Endodermal cell (in vitro differentiated cells): Measurements from ENCODE around the gene RPL18. TPM values are rescaled to one million over a fixed set of nuclear protein-coding genes. Genes with fewer than 3 reads are reported as not detected.
A peak's percentile ranks its signal among the peaks of the same experiment; 100 is the strongest.

Experiments used
- DNase-seq: peaks from one replicate; pipeline ENCODE4 v3.0.0-alpha.2; 2017
- H3K27ac ChIP-seq: 2 replicates; pipeline ENCODE4 v1.5.1; 2013; ENCODE audit warnings: mild to moderate bottlenecking, low read depth, low read length, moderate library complexity
- H3K27me3 ChIP-seq: 2 replicates; pipeline ENCODE4 v1.6.1; 2013; ENCODE audit warnings: mild to moderate bottlenecking, low read length, moderate library complexity; ENCODE audit not compliant: insufficient read depth, control insufficient read depth, poor library complexity, severe bottlenecking
- H3K36me3 ChIP-seq: 2 replicates; pipeline ENCODE4 v1.7.0; 2013; ENCODE audit warnings: mild to moderate bottlenecking, low read length, moderate library complexity; ENCODE audit not compliant: control insufficient read depth, insufficient read depth
- H3K4me1 ChIP-seq: one replicate; pipeline ENCODE4 v1.7.0; 2013; ENCODE audit warnings: low read length; ENCODE audit not compliant: control insufficient read depth, insufficient read depth
- H3K4me3 ChIP-seq: 2 replicates; pipeline ENCODE4 v1.5.1; 2013; ENCODE audit warnings: mild to moderate bottlenecking, low read length, moderate library complexity
- H3K9ac ChIP-seq: 2 replicates; pipeline ENCODE4 v1.6.1; 2013; ENCODE audit warnings: mild to moderate bottlenecking, low read length, moderate library complexity; ENCODE audit not compliant: poor library complexity, severe bottlenecking; ENCODE audit errors: extremely low read depth
- H3K9me3 ChIP-seq: 2 replicates; pipeline ENCODE4 v1.6.1; 2013; ENCODE audit warnings: mild to moderate bottlenecking, low read length, moderate library complexity; ENCODE audit not compliant: control insufficient read depth
- H3K27ac Mint-ChIP-seq: 2 replicates; pipeline ENCODE4 v1.8.0; 2020; ENCODE audit warnings: mixed read lengths
- H3K27me3 Mint-ChIP-seq: 2 replicates; pipeline ENCODE4 v1.8.0; 2021; ENCODE audit warnings: mild to moderate bottlenecking, mixed read lengths; ENCODE audit not compliant: insufficient read depth
- H3K36me3 Mint-ChIP-seq: 2 replicates; pipeline ENCODE4 v1.8.0; 2020; ENCODE audit warnings: low read depth, mixed read lengths
- H3K4me1 Mint-ChIP-seq: 2 replicates; pipeline ENCODE4 v1.8.0; 2020; ENCODE audit warnings: mixed read lengths
- H3K4me3 Mint-ChIP-seq: 2 replicates; pipeline ENCODE4 v1.8.0; 2020; ENCODE audit warnings: mild to moderate bottlenecking, moderate library complexity, mixed read lengths
- H3K9me3 Mint-ChIP-seq: 2 replicates; pipeline ENCODE4 v1.8.0; 2020; ENCODE audit warnings: mild to moderate bottlenecking, mixed read lengths
- CTCF ChIP-seq: fragments of 200-600 bp; sonication (generic); conservative IDR thresholded peaks from 2 replicates; pipeline ENCODE4 v1.5.0; 2021; ENCODE audit warnings: antibody characterized with exemption, mild to moderate bottlenecking
- WGBS, 2 experiments: methylation state at CpG; one replicate each; pipeline versions ENCODE4 v1.1.5 to v1.1.7; 2013; ENCODE audit warnings: missing lambda C conversion rate in 2 of 2, mixed read lengths in 1 of 2; ENCODE audit not compliant: insufficient coverage in 1 of 2, insufficient read length in 1 of 2; 5-methylcytosine and 5-hydroxymethylcytosine counted together
- total RNA-seq, 2 donors: library from RNA; stranded (reverse); fragmentation: NEBNext Ultra II Directional in 1 of 2; extraction: Animal tissue kit (Norgen Biotek cat#: 25700) in 1 of 2; gene quantifications; 2 replicates in 1 of 2; 3 replicates in 1 of 2; pipeline ENCODE4 v1.2.1, GENCODE V29; 2021

The RPL18 gene
- total RNA-seq, 2 donors from 2014 or later = 1,531 to 1,574 TPM

GRCh38 chr19:48573163-48573505 is 45.8 kb downstream of the RPL18 start:
- Histone ChIP-seq H3K9me3 (no peaks in the 10 kb centered on the region), H3K27ac (no peak overlapping the region), H3K4me1 (no peaks in the 10 kb centered on the region), H3K4me3 (no peak overlapping the region), H3K27me3 (no peaks in the 10 kb centered on the region), H3K9ac (no peak overlapping the region), H3K36me3 (no peaks in the 10 kb centered on the region)
- H3K27ac Mint-ChIP-seq = peak overlapping the region; percentile 88
- WGBS, 2 experiments = 66 to 78% methylated on average over 11 to 12 of the region's 12 CpGs
- DNase-seq = no peak
- no peak overlapping the region for H3K4me3 Mint-ChIP-seq
- H3K9me3 Mint-ChIP-seq = no peaks in the 10 kb centered on the region
- H3K36me3 Mint-ChIP-seq = no peaks in the 10 kb centered on the region
- H3K27me3 Mint-ChIP-seq = peaks cover 8% of the 10 kb centered on the region
- H3K4me1 Mint-ChIP-seq = peaks cover 24% of the 10 kb centered on the region
- TF ChIP-seq CTCF = no peak

GRCh38 chr19:48571378-48572162 is 47.4 kb downstream of the RPL18 start:
- no peak overlapping the region for H3K9ac ChIP-seq
- Mint-ChIP-seq H3K4me1 (peaks cover 24% of the 10 kb centered on the region), H3K9me3 (no peaks in the 10 kb centered on the region), H3K27me3 (peaks cover 17% of the 10 kb centered on the region), H3K4me3 (no peak overlapping the region), H3K27ac (no peak overlapping the region), H3K36me3 (no peaks in the 10 kb centered on the region)
- no peak for TF ChIP-seq CTCF
- 75 to 85% methylated on average over 5 of the region's 5 CpGs for WGBS, 2 experiments
- H3K4me3 ChIP-seq = no peak overlapping the region
- no peaks in the 10 kb centered on the region for H3K36me3 ChIP-seq
- no peaks in the 10 kb centered on the region for H3K9me3 ChIP-seq
- no peak overlapping the region for H3K27ac ChIP-seq
- no peaks in the 10 kb centered on the region for H3K27me3 ChIP-seq
- no peaks in the 10 kb centered on the region for H3K4me1 ChIP-seq
- DNase-seq = no peak

GRCh38 chr19:48569814-48570213 is 49.2 kb downstream of the RPL18 start:
- DNase-seq = no peak
- no peaks in the 10 kb centered on the region for H3K9me3 Mint-ChIP-seq
- no peaks in the 10 kb centered on the region for H3K27me3 ChIP-seq
- H3K36me3 ChIP-seq = no peaks in the 10 kb centered on the region
- H3K4me1 ChIP-seq = no peaks in the 10 kb centered on the region
- peaks cover 24% of the 10 kb centered on the region for H3K4me1 Mint-ChIP-seq
- H3K27me3 Mint-ChIP-seq = peaks cover 17% of the 10 kb centered on the region
- no peak for TF ChIP-seq CTCF
- no peak overlapping the region for H3K4me3 ChIP-seq
- no peak overlapping the region for H3K4me3 Mint-ChIP-seq
- 80 to 87% methylated on average over 10 to 11 of the region's 11 CpGs for WGBS, 2 experiments
- H3K27ac ChIP-seq = no peak overlapping the region
- no peaks in the 10 kb centered on the region for H3K9me3 ChIP-seq
- H3K9ac ChIP-seq = no peak overlapping the region
- no peaks in the 10 kb centered on the region for H3K36me3 Mint-ChIP-seq
- no peak overlapping the region for H3K27ac Mint-ChIP-seq
